HepG2 (cell line): Measurements from ENCODE around the gene KDM1B. TPM values are rescaled to one million over a fixed set of nuclear protein-coding genes. Genes with fewer than 3 reads are reported as not detected.

ENCODE experiments used
- ATAC-seq: fragments of 200-7000 bp; cut with Tn5 transposase; 3 replicates; pipeline ENCODE4 v1.9.1; 2020; ENCODE audit warnings: mild to moderate bottlenecking, moderate library complexity
- BruUV-seq: library from RNA; stranded (reverse); fragments of 400-500 nt; replicated peaks from 2 replicates; lab custom pipeline; 2021; lab: Mats Ljungman, UMichigan
- CTCF ChIA-PET: fragments of 300-600 bp; formaldehyde crosslinking; extraction: SDS; loops from one replicate; lab custom pipeline; 2021; ENCODE audit warnings: low total read pairs, inconsistent platforms, low intra/inter-chr PET ratio; lab: Yijun Ruan, JAX
- POLR2A ChIA-PET: fragments of 350-600 bp; sonication (Branson Sonifier 250); formaldehyde crosslinking; loops from one replicate; lab custom pipeline; 2020; ENCODE audit warnings: antibody characterized with exemption, inconsistent platforms; lab: Yijun Ruan, JAX
- DNase-seq: peaks from one replicate; pipeline ENCODE4 v3.0.0-alpha.2; 2015; ENCODE audit warnings: low spot score
- FAIRE-seq: peaks from 3 replicates; lab custom pipeline; 2011; peaks lifted over from hg19 to GRCh38; lab: Jason Lieb, UNC
- H2AFZ ChIP-seq: one replicate; pipeline ENCODE4 v1.6.1; 2011; ENCODE audit warnings: low read length, inconsistent platforms
- H3K27ac ChIP-seq: fragments of 300-600 bp; 3 replicates; pipeline ENCODE4 v1.8.0; 2011; ENCODE audit warnings: mixed run types, mild to moderate bottlenecking, mixed read lengths, low read length, inconsistent platforms; ENCODE audit not compliant: insufficient read depth; ENCODE audit errors: extremely low read length
- H3K27me3 ChIP-seq, 2 experiments: fragments of 200-600 bp in 1 of 2; 2 replicates in 1 of 2; 3 replicates in 1 of 2; pipeline versions ENCODE4 v1.6.0 to v1.8.0; 2011; ENCODE audit warnings: low read length in 2 of 2, mild to moderate bottlenecking in 2 of 2, moderate library complexity in 2 of 2, inconsistent platforms in 1 of 2; ENCODE audit not compliant: insufficient read depth in 2 of 2, control insufficient read depth in 1 of 2
- H3K36me3 ChIP-seq, 2 experiments: fragments of 200-600 bp in 1 of 2; replicated peaks in 1 of 2; 2 replicates in 1 of 2; 3 replicates in 1 of 2; pipeline versions ENCODE4 v1.5.1 to v1.8.0; 2011; ENCODE audit warnings: low read length in 2 of 2, inconsistent platforms in 1 of 2; ENCODE audit not compliant: insufficient read depth in 2 of 2, control insufficient read depth in 1 of 2
- H3K4me1 ChIP-seq: 2 replicates; pipeline ENCODE4 v1.5.1; 2012; ENCODE audit warnings: low read length, inconsistent platforms; ENCODE audit not compliant: insufficient read depth
- H3K4me2 ChIP-seq: 2 replicates; pipeline ENCODE4 v1.6.0; 2011; ENCODE audit warnings: low read depth, low read length, inconsistent platforms
- H3K4me3 ChIP-seq, 3 experiments: fragments of 200-600 bp in 1 of 3; sonication (generic), shearing (Covaris generic) in 1 of 3; replicated peaks in 1 of 3; 2 replicates each; pipeline ENCODE4 v1.5.1; 2011 to 2016; ENCODE audit warnings: low read length in 3 of 3, inconsistent platforms in 2 of 3, low read depth in 2 of 3, mild to moderate bottlenecking in 2 of 3, control low read depth in 1 of 3, mixed read lengths in 1 of 3; ENCODE audit not compliant: insufficient read depth in 1 of 3
- H3K79me2 ChIP-seq: one replicate; pipeline ENCODE4 v1.6.1; 2011; ENCODE audit warnings: low read length, inconsistent platforms; ENCODE audit not compliant: insufficient read depth
- H3K9ac ChIP-seq: 2 replicates; pipeline ENCODE4 v1.6.0; 2011; ENCODE audit warnings: mild to moderate bottlenecking, low read depth, low read length, inconsistent platforms; ENCODE audit not compliant: insufficient read depth
- H3K9me3 ChIP-seq: 2 replicates; pipeline ENCODE4 v1.5.1; 2012; ENCODE audit warnings: mild to moderate bottlenecking, low read length
- H4K20me1 ChIP-seq: 2 replicates; pipeline ENCODE4 v1.6.0; 2011; ENCODE audit warnings: inconsistent platforms, mild to moderate bottlenecking, low read length, moderate library complexity; ENCODE audit not compliant: insufficient read depth
- BRCA1 ChIP-seq: sonication (generic); formaldehyde crosslinking; IDR thresholded peaks from 2 replicates; pipeline ENCODE4 v1.4.0; 2020; ENCODE audit warnings: missing genetic modification reagents
- KAT8 ChIP-seq: IDR thresholded peaks from 2 replicates; pipeline ENCODE4 v1.6.1; 2016; ENCODE audit warnings: missing genetic modification reagents, missing compliant biosample characterization
- MAFK ChIP-seq, 2 experiments: IDR thresholded peaks in 1 of 2; conservative IDR thresholded peaks in 1 of 2; 2 replicates each; pipeline ENCODE4 v1.6.1; 2011; ENCODE audit warnings: improper control_type of control experiment in 2 of 2, low read length in 2 of 2
- MATR3 ChIP-seq: sonication (generic); formaldehyde crosslinking; IDR thresholded peaks from 2 replicates; pipeline ENCODE4 v1.4.0; 2020; ENCODE audit warnings: missing genetic modification reagents
- MNT ChIP-seq: fragments of 450-650 bp; IDR thresholded peaks from 2 replicates; pipeline ENCODE4 v1.6.1; 2016
- RBM22 ChIP-seq: fragments of 200-400 bp; formaldehyde crosslinking; optimal IDR thresholded peaks from 2 replicates; pipeline ENCODE3; 2017; ENCODE audit warnings: mild to moderate bottlenecking, low read length, moderate library complexity
- RNF2 ChIP-seq: fragments of 450-650 bp; conservative IDR thresholded peaks from 2 replicates; pipeline ENCODE4 v1.6.1; 2016; ENCODE audit warnings: low read depth
- SMARCC2 ChIP-seq: fragments of 450-650 bp; IDR thresholded peaks from 2 replicates; pipeline ENCODE4 v1.6.1; 2017; ENCODE audit warnings: antibody characterized with exemption, mild to moderate bottlenecking
- SP140L ChIP-seq: sonication (generic); formaldehyde crosslinking; IDR thresholded peaks from 2 replicates; pipeline ENCODE4 v1.4.0; 2020; ENCODE audit warnings: missing genetic modification reagents, borderline replicate concordance
- THRA ChIP-seq: sonication (generic); formaldehyde crosslinking; IDR thresholded peaks from 2 replicates; pipeline ENCODE4 v1.4.0; 2020; ENCODE audit warnings: missing genetic modification reagents, borderline replicate concordance
- TMF1 ChIP-seq: sonication (generic); formaldehyde crosslinking; IDR thresholded peaks from 2 replicates; pipeline ENCODE4 v1.8.1; 2022; ENCODE audit warnings: low read depth, missing genetic modification reagents
- TRIM22 ChIP-seq: fragments of 450-650 bp; IDR thresholded peaks from 2 replicates; pipeline ENCODE4 v1.6.1; 2017
- ZMYM2 ChIP-seq: sonication (generic); formaldehyde crosslinking; IDR thresholded peaks from 2 replicates; pipeline ENCODE4 v1.8.0; 2022; ENCODE audit warnings: mild to moderate bottlenecking, missing genetic modification reagents
- ZNF253 ChIP-seq: sonication (generic); formaldehyde crosslinking; IDR thresholded peaks from 2 replicates; pipeline ENCODE4 v1.8.0; 2022; ENCODE audit warnings: mild to moderate bottlenecking, missing genetic modification reagents, borderline replicate concordance
- WGBS: methylation state at CpG from one replicate; pipeline ENCODE4 v1.1.6; 2017; ENCODE audit warnings: low lambda C conversion rate; 5-methylcytosine and 5-hydroxymethylcytosine counted together
- in situ Hi-C: cut with HindIII; loops from 2 replicates; pipeline ENCODE4 v1.10.0; 2017; ENCODE audit warnings: low pct_unique_long_range_greater_than_20kb; ENCODE audit not compliant: extremely low pct_ligation_motif_present
- intact Hi-C: fragments of 100-400 bp; cut with micrococcal nuclease; formaldehyde crosslinking; loops from one replicate; pipeline ENCODE4 v1.10.0; 2022; ENCODE audit not compliant: unreplicated experiment
- polyA plus RNA-seq, 8 experiments: library from polyadenylated mRNA; depleted of rRNA in 3 of 8; stranded (reverse) in 7 of 8; unstranded in 1 of 8; fragments of >200 nt; fragmentation: Illumina TruSeq in 4 of 8; extraction: Trizol in 4 of 8; gene quantifications; 2 replicates each; pipeline versions ENCODE4 v1.2.1 to v1.2.3, GENCODE V29; 2011 to 2016; ENCODE audit warnings: low read depth in 4 of 8, missing spikeins in 1 of 8, mixed read lengths in 1 of 8; ENCODE audit not compliant: insufficient read depth in 1 of 8
- total RNA-seq, 5 experiments: library from RNA; depleted of rRNA; stranded (reverse); fragments of >200 nt; fragmentation: Illumina TruSeq; extraction: Trizol; gene quantifications; 2 replicates each; pipeline ENCODE4 v1.2.3, GENCODE V29; 2016; ENCODE audit warnings: low read depth in 1 of 5
- TF ChIP-seq, protein P1 (sequence below): sonication (generic); formaldehyde crosslinking; IDR thresholded peaks from 2 replicates; pipeline ENCODE4 v1.4.0; 2020; ENCODE audit warnings: missing genetic modification reagents, borderline replicate concordance

The KDM1B gene
- total and polyA plus RNA-seq, 2 of the 13 experiments (the other 11 are each of a cell fraction or from before 2014, with no cell fraction given): 9.8 to 13.2 TPM

DNA sequence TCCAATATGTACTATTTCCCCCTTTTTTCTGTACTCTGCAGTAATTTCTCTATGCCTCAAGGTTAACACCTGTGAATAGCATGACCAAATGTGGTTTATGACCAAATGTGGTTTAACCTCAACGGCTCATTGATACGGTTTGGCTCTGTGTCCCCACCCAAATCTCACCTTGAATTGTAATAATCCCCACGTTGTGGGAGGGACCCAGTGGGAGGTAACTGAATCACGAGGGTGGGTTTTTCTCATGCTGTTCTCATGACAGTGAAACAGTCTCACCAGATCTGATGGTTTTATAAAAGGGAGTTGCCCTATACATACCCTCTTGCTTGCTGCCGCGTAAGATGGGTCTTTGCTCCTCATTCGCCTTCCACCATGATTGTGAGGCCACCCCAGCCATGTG lies 90.4 kb downstream of the KDM1B start:
- DNase-seq (no peak), ATAC-seq (no peak), FAIRE-seq (no peak)
- Histone ChIP-seq H2AFZ (no peak overlapping the region), H3K4me1 (peaks cover 22% of the 10 kb centered on the region), H3K4me2 (no peak overlapping the region), H3K4me3 (no peak overlapping the region), H3K9ac (no peak overlapping the region), H3K79me2 (peaks cover 24% of the 10 kb centered on the region), H3K36me3 (peaks cover 16 to 85% of the 10 kb centered on the region in 2 experiments), H3K27ac (no peak overlapping the region), H4K20me1 (no peaks in the 10 kb centered on the region), H3K27me3 (no peaks in the 10 kb centered on the region), H3K9me3 (no peaks in the 10 kb centered on the region)
- POLR2A ChIA-PET: no interaction called here
- in situ Hi-C loops: no loop called here
- BruUV-seq: TSS peak; percentile 2
- WGBS: 96% methylated on average over 7 of the region's 7 CpGs
- CTCF ChIA-PET: no interaction called here
- intact Hi-C loops: no loop called here
- TF ChIP-seq RBM22 (peak; percentile 79), ZMYM2 (no peak), TRIM22 (no peak), ZNF253 (CRISPR knock-in tag) (no peak), MATR3 (CRISPR knock-in tag) (no peak), BRCA1 (CRISPR knock-in tag) (no peak), KAT8 (no peak), RNF2 (no peak), THRA (CRISPR knock-in tag) (no peak), MNT (no peak), MAFK (conservative IDR thresholded peaks at IDR 0.05 in 1 of 2, IDR thresholded peaks at IDR 0.05 in 1 of 2; ENCODE audit: low read length in 2 of 2) (no peak), SP140L (no peak), TMF1 (CRISPR knock-in tag) (no peak), SMARCC2 (no peak)
- TF ChIP-seq, protein P1, sequence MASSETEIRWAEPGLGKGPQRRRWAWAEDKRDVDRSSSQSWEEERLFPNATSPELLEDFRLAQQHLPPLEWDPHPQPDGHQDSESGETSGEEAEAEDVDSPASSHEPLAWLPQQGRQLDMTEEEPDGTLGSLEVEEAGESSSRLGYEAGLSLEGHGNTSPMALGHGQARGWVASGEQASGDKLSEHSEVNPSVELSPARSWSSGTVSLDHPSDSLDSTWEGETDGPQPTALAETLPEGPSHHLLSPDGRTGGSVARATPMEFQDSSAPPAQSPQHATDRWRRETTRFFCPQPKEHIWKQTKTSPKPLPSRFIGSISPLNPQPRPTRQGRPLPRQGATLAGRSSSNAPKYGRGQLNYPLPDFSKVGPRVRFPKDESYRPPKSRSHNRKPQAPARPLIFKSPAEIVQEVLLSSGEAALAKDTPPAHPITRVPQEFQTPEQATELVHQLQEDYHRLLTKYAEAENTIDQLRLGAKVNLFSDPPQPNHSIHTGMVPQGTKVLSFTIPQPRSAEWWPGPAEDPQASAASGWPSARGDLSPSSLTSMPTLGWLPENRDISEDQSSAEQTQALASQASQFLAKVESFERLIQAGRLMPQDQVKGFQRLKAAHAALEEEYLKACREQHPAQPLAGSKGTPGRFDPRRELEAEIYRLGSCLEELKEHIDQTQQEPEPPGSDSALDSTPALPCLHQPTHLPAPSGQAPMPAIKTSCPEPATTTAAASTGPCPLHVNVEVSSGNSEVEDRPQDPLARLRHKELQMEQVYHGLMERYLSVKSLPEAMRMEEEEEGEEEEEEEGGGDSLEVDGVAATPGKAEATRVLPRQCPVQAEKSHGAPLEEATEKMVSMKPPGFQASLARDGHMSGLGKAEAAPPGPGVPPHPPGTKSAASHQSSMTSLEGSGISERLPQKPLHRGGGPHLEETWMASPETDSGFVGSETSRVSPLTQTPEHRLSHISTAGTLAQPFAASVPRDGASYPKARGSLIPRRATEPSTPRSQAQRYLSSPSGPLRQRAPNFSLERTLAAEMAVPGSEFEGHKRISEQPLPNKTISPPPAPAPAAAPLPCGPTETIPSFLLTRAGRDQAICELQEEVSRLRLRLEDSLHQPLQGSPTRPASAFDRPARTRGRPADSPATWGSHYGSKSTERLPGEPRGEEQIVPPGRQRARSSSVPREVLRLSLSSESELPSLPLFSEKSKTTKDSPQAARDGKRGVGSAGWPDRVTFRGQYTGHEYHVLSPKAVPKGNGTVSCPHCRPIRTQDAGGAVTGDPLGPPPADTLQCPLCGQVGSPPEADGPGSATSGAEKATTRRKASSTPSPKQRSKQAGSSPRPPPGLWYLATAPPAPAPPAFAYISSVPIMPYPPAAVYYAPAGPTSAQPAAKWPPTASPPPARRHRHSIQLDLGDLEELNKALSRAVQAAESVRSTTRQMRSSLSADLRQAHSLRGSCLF: no peak
